Activated B cell treated with CpG ODN at 0.5 μM for 24 hours (primary cell): Measurements from ENCODE around the gene AKR7A2. TPM values are rescaled to one million over a fixed set of nuclear protein-coding genes. Genes with fewer than 3 reads are reported as not detected.

Experiments used
- ATAC-seq: fragments of 200-7000 bp; cut with Tn5 transposase; one replicate; pipeline ENCODE4 v1.10.0; 2021; ENCODE audit warnings: low read depth, mild to moderate bottlenecking, moderate library complexity
- CTCF ChIA-PET: fragments of 350-600 bp; sonication (Branson Sonifier 250); formaldehyde crosslinking; loops from one replicate; lab custom pipeline; 2021; ENCODE audit warnings: antibody characterized with exemption; lab: Charles Lee
- POLR2A ChIA-PET: fragments of 350-600 bp; sonication (Branson Sonifier 250); formaldehyde crosslinking; loops from one replicate; lab custom pipeline; 2021; ENCODE audit warnings: antibody characterized with exemption; lab: Charles Lee
- DNase-seq: peaks from one replicate; pipeline ENCODE4 v3.0.0; 2022
- H3K27ac Mint-ChIP-seq: one replicate; pipeline ENCODE4 v1.8.0; 2020; ENCODE audit warnings: mixed read lengths
- H3K27me3 Mint-ChIP-seq: one replicate; pipeline ENCODE4 v1.8.0; 2021; ENCODE audit warnings: mixed read lengths
- H3K36me3 Mint-ChIP-seq: one replicate; pipeline ENCODE4 v1.8.0; 2021; ENCODE audit warnings: low read depth, mixed read lengths
- H3K4me1 Mint-ChIP-seq: one replicate; pipeline ENCODE4 v1.8.0; 2021; ENCODE audit warnings: mixed read lengths
- H3K4me3 Mint-ChIP-seq: one replicate; pipeline ENCODE4 v1.8.0; 2020; ENCODE audit warnings: mild to moderate bottlenecking, mixed read lengths
- H3K9me3 Mint-ChIP-seq: one replicate; pipeline ENCODE4 v1.8.0; 2020; ENCODE audit warnings: mixed read lengths
- CTCF ChIP-seq: fragments of 200-600 bp; IDR thresholded peaks from one replicate; pipeline ENCODE4 v1.8.0; 2022; ENCODE audit warnings: antibody characterized with exemption, mild to moderate bottlenecking
- intact Hi-C: fragments of 100-400 bp; cut with micrococcal nuclease; formaldehyde crosslinking; loops from one replicate; pipeline ENCODE4 v1.15.1; 2024
- total RNA-seq: library from RNA; stranded (reverse); gene quantifications from 2 replicates; pipeline ENCODE4 v1.2.3, GENCODE V29; 2022

Gene AKR7A2
- total RNA-seq = 29.9 and 30.3 TPM in 2 replicates

- peak within 1 kb of the TSS; percentile 61 for H3K27ac Mint-ChIP-seq
- CTCF ChIA-PET = no interaction called here
- no peaks in the 10 kb centered on the region for H3K9me3 Mint-ChIP-seq
- H3K4me1 Mint-ChIP-seq = peaks cover 58% of the 10 kb centered on the region
- DNase-seq = peak; percentile 96
- peaks cover 18% of the 10 kb centered on the region for H3K36me3 Mint-ChIP-seq
- POLR2A ChIA-PET = interaction anchor here (0.6 to 2.9 kb wide), 4 partner anchors 61 to 285 kb away, joined by 3 to 12 read pairs (median 6); partner anchors contain the start of genes EMC1 and MRTO4
- no peaks in the 10 kb centered on the region for H3K27me3 Mint-ChIP-seq
- no peak for TF ChIP-seq CTCF
- intact Hi-C loops = loop anchor here (1.0 to 10.0 kb wide), 5 partner anchors 61 to 407 kb away; partner anchors contain the start of genes ALDH4A1, CAPZB, EMC1 and MRTO4
- peak within 1 kb of the TSS; percentile 90 for H3K4me3 Mint-ChIP-seq
- peak; percentile 91 for ATAC-seq
Observed at GRCh38 chr1:19311931-19312781, at the start of gene AKR7A2, which contains the start of gene SLC66A1. Gene AKR7A2, minus strand, starts transcription at chr1:19312144. Its CDS starts 20 bp downstream, at chr1:19312124. Gene SLC66A1, plus strand, starts transcription at chr1:19312326. Its CDS starts 5,352 bp downstream, at chr1:19317678.

- no peak for ATAC-seq
Observed at GRCh38 chr1:19360843-19361610, 49.1 kb upstream of the AKR7A2 start.

GRCh38 chr1:19360432-19360831 is 48.5 kb upstream of the AKR7A2 start:
- ATAC-seq (no peak), DNase-seq (no peak)
- POLR2A ChIA-PET = interaction anchor here (0.5 kb wide), 1 partner anchor 238 kb away, joined by 4 read pairs; no protein-coding TSS in a partner anchor
- no peaks in the 10 kb centered on the region for H3K27me3 Mint-ChIP-seq
- TF ChIP-seq CTCF = no peak
- CTCF ChIA-PET = no interaction called here
- H3K36me3 Mint-ChIP-seq = peaks cover 65% of the 10 kb centered on the region
- peak overlapping the region; percentile 24 for H3K27ac Mint-ChIP-seq
- H3K9me3 Mint-ChIP-seq = no peaks in the 10 kb centered on the region
- no peak overlapping the region for H3K4me3 Mint-ChIP-seq
- H3K4me1 Mint-ChIP-seq = peaks cover 13% of the 10 kb centered on the region
- intact Hi-C loops = no loop called here

More at GRCh38 chr1:19360843-19361610, 49.1 kb upstream of the AKR7A2 start:
- no peaks in the 10 kb centered on the region for H3K27me3 Mint-ChIP-seq
- no peaks in the 10 kb centered on the region for H3K9me3 Mint-ChIP-seq
- peaks cover 13% of the 10 kb centered on the region for H3K4me1 Mint-ChIP-seq
- no peak overlapping the region for H3K4me3 Mint-ChIP-seq
- ChIA-PET POLR2A (interaction anchor here (0.5 kb wide), 1 partner anchor 237 kb away, joined by 4 read pairs; no protein-coding TSS in a partner anchor), CTCF (no interaction called here)
- intact Hi-C loops = no loop called here
- H3K36me3 Mint-ChIP-seq = peaks cover 65% of the 10 kb centered on the region
- TF ChIP-seq CTCF = no peak
- DNase-seq = no peak
- no peak overlapping the region for H3K27ac Mint-ChIP-seq

GRCh38 chr1:19360016-19360415 is 48.1 kb upstream of the AKR7A2 start:
- ChIA-PET CTCF (no interaction called here), POLR2A (no interaction called here)
- intact Hi-C loops = no loop called here
- peaks cover 13% of the 10 kb centered on the region for H3K4me1 Mint-ChIP-seq
- DNase-seq = no peak
- no peak for TF ChIP-seq CTCF
- H3K27ac Mint-ChIP-seq = peak overlapping the region; percentile 24
- peaks cover 65% of the 10 kb centered on the region for H3K36me3 Mint-ChIP-seq
- H3K27me3 Mint-ChIP-seq = no peaks in the 10 kb centered on the region
- no peaks in the 10 kb centered on the region for H3K9me3 Mint-ChIP-seq
- no peak for ATAC-seq
- no peak overlapping the region for H3K4me3 Mint-ChIP-seq
